NT2/D1 (cell line): ENCODE results near the gene ANKRD13B.

Experiments
- SUZ12 ChIP-seq: IDR thresholded peaks from 2 replicates; pipeline ENCODE4 v1.6.1; 2011; ENCODE audit not compliant: insufficient read length, insufficient read depth; ENCODE audit errors: extremely low read depth
- YY1 ChIP-seq: IDR thresholded peaks from 2 replicates; pipeline ENCODE4 v1.6.1; 2011; ENCODE audit not compliant: insufficient read length, insufficient read depth
- ZNF274 ChIP-seq: IDR thresholded peaks from 2 replicates; pipeline ENCODE4 v1.6.1; 2011; ENCODE audit warnings: mild to moderate bottlenecking, low read depth, low read length

DNA sequence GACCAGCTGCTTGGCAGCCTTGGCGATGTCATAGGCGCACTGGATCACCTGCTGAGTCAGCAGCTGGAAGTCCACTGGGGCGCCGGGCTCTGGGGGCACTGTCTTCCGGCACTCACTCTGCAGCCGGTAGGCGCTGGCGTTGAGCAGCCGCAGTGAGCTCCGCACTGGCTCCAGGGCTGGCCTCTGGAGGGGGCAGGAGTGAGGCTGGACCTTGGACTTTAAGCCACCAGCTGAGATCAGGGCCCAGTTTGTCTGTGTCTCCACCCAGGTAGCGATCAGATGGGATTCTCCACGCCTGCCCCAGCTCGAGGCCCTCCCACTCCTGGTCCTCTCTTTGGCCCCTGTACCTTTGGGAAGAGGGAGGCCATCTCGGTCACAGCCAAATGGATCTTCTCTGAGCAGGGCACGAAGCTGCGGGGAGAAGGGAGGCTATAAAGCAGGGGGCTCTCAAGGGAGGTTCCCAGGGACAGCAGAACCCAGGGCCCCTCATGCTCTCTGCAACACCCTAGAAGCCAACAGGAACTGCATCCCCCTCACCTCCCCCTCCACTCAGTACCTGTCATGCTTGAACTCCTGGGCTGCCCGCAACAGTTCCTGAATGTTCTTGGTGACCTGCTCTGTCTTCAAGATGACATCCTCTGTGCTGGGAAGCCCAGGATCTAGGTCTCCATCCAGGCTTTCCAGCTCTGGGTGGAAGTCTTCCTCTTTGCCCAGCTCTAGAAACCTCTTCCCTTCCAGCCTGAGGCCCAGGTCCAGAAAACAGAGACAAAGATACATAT, 18.0 kb upstream of the ANKRD13B start:
- TF ChIP-seq YY1, result no peak
- TF ChIP-seq ZNF274, result no peak
- TF ChIP-seq SUZ12, result no peak
